ENCODE data around the gene RABL6. TPM values are rescaled to one million over a fixed set of nuclear protein-coding genes. Genes with fewer than 3 reads are reported as not detected.

Gene RABL6
- total RNA-seq, 1 donor from 2014 or later, result 69.4 TPM

DNA sequence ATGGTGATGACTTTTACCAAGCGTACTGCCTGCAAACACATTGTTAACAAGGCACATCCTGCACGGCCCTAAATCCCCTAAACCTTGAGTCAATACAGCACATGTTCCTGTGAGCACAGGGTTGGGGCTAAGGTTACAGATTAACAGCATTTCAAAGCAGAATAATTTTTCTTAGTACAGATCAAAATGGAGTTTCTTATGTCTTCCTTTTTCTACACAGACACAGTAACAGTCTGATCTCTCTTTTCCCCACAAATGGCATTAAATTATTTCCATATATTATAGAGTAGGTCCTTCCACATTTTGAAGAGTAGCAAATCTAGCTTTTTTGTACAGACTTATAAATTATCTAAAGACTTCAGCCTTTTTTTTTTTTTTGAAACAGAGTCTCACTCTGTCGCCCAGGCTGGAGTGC lies 18.2 kb upstream of the RABL6 start:
- TF ChIP-seq EZH2 (IDR thresholded peaks at IDR 0.05; ENCODE audit: insufficient read depth, low read length), result no peak
- TF ChIP-seq, protein P1, sequence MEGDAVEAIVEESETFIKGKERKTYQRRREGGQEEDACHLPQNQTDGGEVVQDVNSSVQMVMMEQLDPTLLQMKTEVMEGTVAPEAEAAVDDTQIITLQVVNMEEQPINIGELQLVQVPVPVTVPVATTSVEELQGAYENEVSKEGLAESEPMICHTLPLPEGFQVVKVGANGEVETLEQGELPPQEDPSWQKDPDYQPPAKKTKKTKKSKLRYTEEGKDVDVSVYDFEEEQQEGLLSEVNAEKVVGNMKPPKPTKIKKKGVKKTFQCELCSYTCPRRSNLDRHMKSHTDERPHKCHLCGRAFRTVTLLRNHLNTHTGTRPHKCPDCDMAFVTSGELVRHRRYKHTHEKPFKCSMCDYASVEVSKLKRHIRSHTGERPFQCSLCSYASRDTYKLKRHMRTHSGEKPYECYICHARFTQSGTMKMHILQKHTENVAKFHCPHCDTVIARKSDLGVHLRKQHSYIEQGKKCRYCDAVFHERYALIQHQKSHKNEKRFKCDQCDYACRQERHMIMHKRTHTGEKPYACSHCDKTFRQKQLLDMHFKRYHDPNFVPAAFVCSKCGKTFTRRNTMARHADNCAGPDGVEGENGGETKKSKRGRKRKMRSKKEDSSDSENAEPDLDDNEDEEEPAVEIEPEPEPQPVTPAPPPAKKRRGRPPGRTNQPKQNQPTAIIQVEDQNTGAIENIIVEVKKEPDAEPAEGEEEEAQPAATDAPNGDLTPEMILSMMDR (IDR thresholded peaks at IDR 0.05; ENCODE audit: insufficient read depth, low read depth, low read length), result no peak
- peaks cover 9% of the 10 kb centered on the region for H3K79me2 ChIP-seq (ENCODE audit: insufficient read depth, low read length)
- no peak overlapping the region for H3K27ac Mint-ChIP-seq (ENCODE audit: unreplicated experiment)
- H3K9ac ChIP-seq (ENCODE audit: low read length), result no peak overlapping the region
- H3K4me1 Mint-ChIP-seq (ENCODE audit: low read depth, unreplicated experiment), result peaks cover 2% of the 10 kb centered on the region
- FAIRE-seq (no peak), DNase-seq (ENCODE audit: low read depth) (no peak)
- peaks cover 17% of the 10 kb centered on the region for H4K20me1 ChIP-seq (ENCODE audit: insufficient read depth, low read length)
- no peak overlapping the region for H3K4me3 ChIP-seq (ENCODE audit: insufficient read depth, low read depth, low read length)
- no peaks in the 10 kb centered on the region for H3K9me3 ChIP-seq (ENCODE audit: insufficient read depth, low read depth, low read length)
- H3K27ac ChIP-seq (ENCODE audit: low read depth, low read length), result no peak overlapping the region
- H3K4me2 ChIP-seq (ENCODE audit: low read length), result no peak overlapping the region
- no peaks in the 10 kb centered on the region for H3K9me3 Mint-ChIP-seq (ENCODE audit: unreplicated experiment)
- peaks cover 6% of the 10 kb centered on the region for H3K27me3 ChIP-seq (ENCODE audit: insufficient read depth, low read length)
- no peaks in the 10 kb centered on the region for H3K27me3 Mint-ChIP-seq (ENCODE audit: low read depth, unreplicated experiment)
- H3K36me3 Mint-ChIP-seq (ENCODE audit: low read depth, unreplicated experiment), result peaks cover 6% of the 10 kb centered on the region
- no peaks in the 10 kb centered on the region for H3K36me3 ChIP-seq (ENCODE audit: insufficient read depth, low read length)
- no peak overlapping the region for H3K4me3 Mint-ChIP-seq (ENCODE audit: unreplicated experiment)
- peaks cover 13% of the 10 kb centered on the region for H3K4me1 ChIP-seq (ENCODE audit: insufficient read depth, low read length)
- no peak overlapping the region for H2AFZ ChIP-seq (ENCODE audit: low read depth, low read length)

DNA sequence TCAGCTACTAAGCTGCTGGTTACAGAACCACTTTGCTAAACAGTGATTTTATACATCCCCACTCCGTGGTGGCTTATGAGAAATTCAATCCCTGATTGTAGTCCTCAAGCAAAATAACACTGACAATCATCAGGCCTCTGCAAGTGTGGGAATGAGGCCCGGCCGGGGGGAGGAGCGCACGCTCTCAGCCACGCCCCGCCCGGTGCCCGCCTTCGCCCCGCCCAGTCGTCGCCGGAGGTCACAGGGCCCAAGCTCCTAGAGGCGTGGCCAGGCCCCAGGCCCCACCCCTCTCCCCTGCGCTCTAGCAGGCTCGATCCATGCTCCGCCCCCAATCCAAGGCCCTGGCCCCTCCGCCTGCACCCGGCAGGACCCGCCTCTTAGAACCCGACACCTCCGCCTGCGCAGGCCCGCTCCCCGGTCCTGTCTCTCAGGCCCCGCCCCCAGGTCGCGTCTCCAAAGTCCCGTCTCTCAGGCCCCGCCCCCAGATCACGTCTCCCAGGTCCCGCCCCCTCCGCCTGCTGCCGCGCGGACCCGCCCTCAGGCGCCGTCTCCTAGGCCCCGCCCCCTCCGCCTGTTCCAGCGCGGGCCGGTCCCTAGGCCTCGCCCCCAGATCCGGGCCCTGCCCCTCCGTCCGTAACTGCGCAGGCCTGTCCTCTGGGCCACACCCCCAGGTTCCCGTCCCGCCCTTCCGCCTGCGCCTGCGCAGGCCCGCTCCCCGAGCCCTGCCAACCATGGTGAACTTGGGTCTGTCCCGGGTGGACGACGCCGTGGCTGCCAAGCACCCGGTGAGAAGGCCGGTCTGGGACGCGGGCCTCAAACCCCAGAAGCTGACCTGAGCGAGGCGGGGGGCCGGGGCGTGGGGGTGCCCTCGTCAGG lies 16.9 kb upstream of the RABL6 start, which contains the start of gene TMEM141:
Gene TMEM141, plus strand, starts transcription at position 705 of the 876 bp plus-strand sequence. Its CDS starts 27 bp downstream, at position 732.
- peaks cover 9% of the 10 kb centered on the region for H3K79me2 ChIP-seq (ENCODE audit: insufficient read depth, low read length)
- H4K20me1 ChIP-seq (ENCODE audit: insufficient read depth, low read length), result peaks cover 17% of the 10 kb centered on the region
- peak within 1 kb of the TSS; percentile 48 for H3K27ac ChIP-seq (ENCODE audit: low read depth, low read length)
- Mint-ChIP-seq H3K36me3 (ENCODE audit: low read depth, unreplicated experiment) (peaks cover 6% of the 10 kb centered on the region), H3K9me3 (ENCODE audit: unreplicated experiment) (no peaks in the 10 kb centered on the region), H3K4me1 (ENCODE audit: low read depth, unreplicated experiment) (peaks cover 2% of the 10 kb centered on the region), H3K27me3 (ENCODE audit: low read depth, unreplicated experiment) (no peaks in the 10 kb centered on the region), H3K27ac (ENCODE audit: unreplicated experiment) (no peak within 1 kb of the TSS), H3K4me3 (ENCODE audit: unreplicated experiment) (peak within 1 kb of the TSS; percentile 83)
- H3K9ac ChIP-seq (ENCODE audit: low read length), result peak within 1 kb of the TSS; percentile 84
- H2AFZ ChIP-seq (ENCODE audit: low read depth, low read length), result peak within 1 kb of the TSS; percentile 86
- peaks cover 13% of the 10 kb centered on the region for H3K4me1 ChIP-seq (ENCODE audit: insufficient read depth, low read length)
- DNase-seq (ENCODE audit: low read depth) (peak; percentile 92), FAIRE-seq (no peak)
- H3K9me3 ChIP-seq (ENCODE audit: insufficient read depth, low read depth, low read length), result no peaks in the 10 kb centered on the region
- no peaks in the 10 kb centered on the region for H3K36me3 ChIP-seq (ENCODE audit: insufficient read depth, low read length)
- TF ChIP-seq, protein P1 (IDR thresholded peaks at IDR 0.05; ENCODE audit: insufficient read depth, low read depth, low read length), result no peak
- no peak for TF ChIP-seq EZH2 (IDR thresholded peaks at IDR 0.05; ENCODE audit: insufficient read depth, low read length)
- peak within 1 kb of the TSS; percentile 98 for H3K4me2 ChIP-seq (ENCODE audit: low read length)
- H3K4me3 ChIP-seq (ENCODE audit: insufficient read depth, low read depth, low read length), result peak within 1 kb of the TSS; percentile 83
- H3K27me3 ChIP-seq (ENCODE audit: insufficient read depth, low read length), result peaks cover 6% of the 10 kb centered on the region
